A549 (cell line): ENCODE results near the gene RAPGEF5. TPM values are rescaled to one million over a fixed set of nuclear protein-coding genes. Genes with fewer than 3 reads are reported as not detected.

ENCODE experiments used
- ATAC-seq, 2 experiments: fragments of 200-7000 bp in 1 of 2; fragments of >200 bp in 1 of 2; cut with Nextera tagmentation in 1 of 2; cut with Tn5 transposase in 1 of 2; 3 replicates each; pipeline versions ENCODE4 v1.8.0 to v1.9.1; 2018 to 2020; ENCODE audit warnings: mild to moderate bottlenecking in 1 of 2, moderate library complexity in 1 of 2
- CTCF ChIA-PET: fragments of 300-600 bp; sonication (Branson Sonifier 250); formaldehyde crosslinking; extraction: SDS; loops from one replicate; lab custom pipeline; 2021; ENCODE audit warnings: antibody characterized with exemption, inconsistent platforms; lab: Yijun Ruan, JAX
- POLR2A ChIA-PET: fragments of 350-600 bp; formaldehyde crosslinking; extraction: SDS; loops from one replicate; lab custom pipeline; 2021; ENCODE audit warnings: antibody characterized with exemption, inconsistent platforms; lab: Yijun Ruan, JAX
- DNase-seq, 2 experiments: peaks; one replicate each; pipeline versions ENCODE4 v3.0.0 to v3.0.0-alpha.2; 2011 to 2016; ENCODE audit warnings: low read depth in 1 of 2, low spot score in 1 of 2
- FAIRE-seq: peaks from 2 replicates; lab custom pipeline; 2011; peaks lifted over from hg19 to GRCh38; lab: Jason Lieb, UNC
- H3K27ac ChIP-seq, 2 experiments: fragments of >200 bp; sonication (Bioruptor Twin); formaldehyde crosslinking; 3 replicates each; pipeline ENCODE4 v1.5.1; 2016 to 2017
- H3K4me1 ChIP-seq: fragments of >200 bp; sonication (Bioruptor Twin); formaldehyde crosslinking; 3 replicates; pipeline ENCODE4 v1.6.1; 2016
- H3K4me2 ChIP-seq: fragments of >200 bp; sonication (Bioruptor Twin); formaldehyde crosslinking; 3 replicates; pipeline ENCODE4 v1.6.1; 2016
- H3K4me3 ChIP-seq: fragments of >200 bp; sonication (Bioruptor Twin); formaldehyde crosslinking; 3 replicates; pipeline ENCODE4 v1.5.1; 2016
- H3K9me3 ChIP-seq: fragments of >200 bp; sonication (Bioruptor Twin); formaldehyde crosslinking; 3 replicates; pipeline ENCODE4 v1.6.1; 2016
- BHLHE40 ChIP-seq: IDR thresholded peaks from 2 replicates; pipeline ENCODE4 v1.6.1; 2012; ENCODE audit warnings: low read depth, low read length, inconsistent platforms
- CBX2 ChIP-seq: fragments of 200-600 bp; sonication (generic); IDR thresholded peaks from 2 replicates; pipeline ENCODE4 v1.6.1; 2016; ENCODE audit warnings: low read depth, mild to moderate bottlenecking, borderline replicate concordance
- CBX8 ChIP-seq: fragments of 200-600 bp; sonication (generic); IDR thresholded peaks from 2 replicates; pipeline ENCODE4 v1.6.1; 2016
- CHD2 ChIP-seq: fragments of 150-350 bp; IDR thresholded peaks from 2 replicates; pipeline ENCODE4 v1.6.1; 2014; ENCODE audit warnings: low read length; ENCODE audit not compliant: partially characterized antibody
- CHD4 ChIP-seq: fragments of 200-600 bp; sonication (generic); IDR thresholded peaks from 2 replicates; pipeline ENCODE4 v1.6.1; 2016; ENCODE audit warnings: antibody characterized with exemption, mild to moderate bottlenecking, borderline replicate concordance
- CTCF ChIP-seq: fragments of >200 bp; sonication (Bioruptor Twin); formaldehyde crosslinking; IDR thresholded peaks from 3 replicates; pipeline ENCODE4 v1.5.1; 2016
- EHF ChIP-seq: fragments of 250-450 bp; sonication (Bioruptor Pico); IDR thresholded peaks from 2 replicates; pipeline ENCODE4 v1.5.0; 2020; ENCODE audit warnings: mild to moderate bottlenecking
- EP300 ChIP-seq, 2 experiments: fragments of >200 bp; sonication (Bioruptor Twin); formaldehyde crosslinking; IDR thresholded peaks; 2 replicates in 1 of 2; 3 replicates in 1 of 2; pipeline ENCODE4 v1.6.1; 2016 to 2017
- ESRRA ChIP-seq: fragments of 150-350 bp; IDR thresholded peaks from 2 replicates; pipeline ENCODE4 v1.6.1; 2014; ENCODE audit warnings: mild to moderate bottlenecking, low read length, borderline replicate concordance
- GATA3 ChIP-seq: IDR thresholded peaks from 2 replicates; pipeline ENCODE4 v1.6.1; 2012; ENCODE audit warnings: borderline replicate concordance
- HDAC2 ChIP-seq: fragments of 200-600 bp; sonication (generic); IDR thresholded peaks from 2 replicates; pipeline ENCODE4 v1.6.1; 2016
- HES2 ChIP-seq: fragments of >200 bp; sonication (Bioruptor Twin); formaldehyde crosslinking; IDR thresholded peaks from 2 replicates; pipeline ENCODE4 v1.6.1; 2016
- HEYL ChIP-seq: fragments of 250-450 bp; sonication (Bioruptor Pico); IDR thresholded peaks from 2 replicates; pipeline ENCODE4 v1.8.0; 2021; ENCODE audit warnings: mild to moderate bottlenecking, moderate library complexity
- HOXA7 ChIP-seq: fragments of 250-450 bp; sonication (Bioruptor Pico); IDR thresholded peaks from 2 replicates; pipeline ENCODE4 v1.5.0; 2020; ENCODE audit warnings: mild to moderate bottlenecking, moderate library complexity
- HOXB13 ChIP-seq: fragments of 250-450 bp; sonication (Bioruptor Pico); IDR thresholded peaks from 2 replicates; pipeline ENCODE4 v1.5.0; 2020; ENCODE audit warnings: low read depth, mild to moderate bottlenecking, moderate library complexity
- JUN ChIP-seq, 2 experiments: fragments of >200 bp; sonication (Bioruptor Twin); formaldehyde crosslinking; IDR thresholded peaks; 2 replicates in 1 of 2; 3 replicates in 1 of 2; pipeline ENCODE4 v1.6.1; 2016 to 2017
- KDM5A ChIP-seq: fragments of 200-600 bp; sonication (generic); IDR thresholded peaks from 2 replicates; pipeline ENCODE4 v1.6.1; 2016; ENCODE audit warnings: antibody characterized with exemption, mild to moderate bottlenecking
- MAFK ChIP-seq: fragments of 450-650 bp; IDR thresholded peaks from 2 replicates; pipeline ENCODE4 v1.6.1; 2014; ENCODE audit not compliant: partially characterized antibody
- MYC ChIP-seq: IDR thresholded peaks from 2 replicates; pipeline ENCODE4 v1.6.1; 2012; ENCODE audit warnings: mild to moderate bottlenecking, inconsistent platforms, low read length, improper control_type of control experiment, borderline replicate concordance
- NFE2L2 ChIP-seq: fragments of 150-350 bp; conservative IDR thresholded peaks from 2 replicates; pipeline ENCODE4 v1.6.1; 2014; ENCODE audit warnings: low read length
- PBX3 ChIP-seq: IDR thresholded peaks from 2 replicates; pipeline ENCODE4 v1.6.1; 2012
- POLR2A ChIP-seq: IDR thresholded peaks from 2 replicates; pipeline ENCODE4 v1.6.1; 2012; ENCODE audit warnings: mild to moderate bottlenecking, low read length
- POLR2AphosphoS2 ChIP-seq: conservative IDR thresholded peaks from 2 replicates; pipeline ENCODE4 v1.6.1; 2012; ENCODE audit warnings: low read length, improper control_type of control experiment, inconsistent platforms
- RAD21 ChIP-seq, 2 experiments: fragments of >200 bp in 1 of 2; sonication (Bioruptor Twin) in 1 of 2; formaldehyde crosslinking in 1 of 2; IDR thresholded peaks in 1 of 2; conservative IDR thresholded peaks in 1 of 2; 2 replicates in 1 of 2; 3 replicates in 1 of 2; pipeline ENCODE4 v1.6.1; 2012 to 2018; ENCODE audit warnings: inconsistent platforms in 1 of 2
- TP53 ChIP-seq: fragments of 250-450 bp; sonication (Bioruptor Pico); IDR thresholded peaks from 2 replicates; pipeline ENCODE4 v1.5.0; 2021; ENCODE audit warnings: mild to moderate bottlenecking, moderate library complexity
- ZFP36 ChIP-seq: fragments of 450-650 bp; IDR thresholded peaks from 2 replicates; pipeline ENCODE4 v1.6.1; 2014; ENCODE audit warnings: borderline replicate concordance; ENCODE audit not compliant: partially characterized antibody
- ZNF302 ChIP-seq: fragments of 250-450 bp; sonication (Bioruptor Pico); IDR thresholded peaks from 2 replicates; pipeline ENCODE4 v1.9.0; 2021; ENCODE audit warnings: inconsistent platforms, mild to moderate bottlenecking, moderate library complexity
- ZSCAN20 ChIP-seq: fragments of 250-450 bp; sonication (Bioruptor Pico); IDR thresholded peaks from 2 replicates; pipeline ENCODE4 v1.8.0; 2022; ENCODE audit warnings: mild to moderate bottlenecking, moderate library complexity
- WGBS: methylation state at CpG from one replicate; pipeline ENCODE4 v1.1.6; 2017; ENCODE audit errors: missing lambda C conversion rate; 5-methylcytosine and 5-hydroxymethylcytosine counted together
- polyA plus RNA-seq, 4 experiments: library from polyadenylated mRNA; depleted of rRNA in 3 of 4; stranded (reverse); fragments of >200 nt; fragmentation: RNase III in 1 of 4; extraction: RNeasy Plus Mini Kit Qiagen cat#74134 plus additional on column Dnase treatment in 1 of 4; gene quantifications; 2 replicates in 3 of 4; 3 replicates in 1 of 4; pipeline ENCODE4 v1.2.3, GENCODE V29; 2011 to 2017
- TF ChIP-seq, protein P1 (sequence below): fragments of 150-350 bp; IDR thresholded peaks from 2 replicates; pipeline ENCODE4 v1.6.1; 2014; ENCODE audit warnings: low read depth, mild to moderate bottlenecking, low read length
- TF ChIP-seq, protein P2 (sequence below): fragments of 250-450 bp; sonication (Bioruptor Pico); IDR thresholded peaks from 2 replicates; pipeline ENCODE4 v1.5.0; 2021; ENCODE audit warnings: mild to moderate bottlenecking, moderate library complexity, borderline replicate concordance
- TF ChIP-seq, protein P3 (sequence below): IDR thresholded peaks from 2 replicates; pipeline ENCODE4 v1.6.1; 2012; ENCODE audit warnings: low read depth, borderline replicate concordance

Gene RAPGEF5
- polyA plus RNA-seq, 2 of the 4 experiments (the other 2 are of a cell fraction): 0.03 to 0.14 TPM

DNA sequence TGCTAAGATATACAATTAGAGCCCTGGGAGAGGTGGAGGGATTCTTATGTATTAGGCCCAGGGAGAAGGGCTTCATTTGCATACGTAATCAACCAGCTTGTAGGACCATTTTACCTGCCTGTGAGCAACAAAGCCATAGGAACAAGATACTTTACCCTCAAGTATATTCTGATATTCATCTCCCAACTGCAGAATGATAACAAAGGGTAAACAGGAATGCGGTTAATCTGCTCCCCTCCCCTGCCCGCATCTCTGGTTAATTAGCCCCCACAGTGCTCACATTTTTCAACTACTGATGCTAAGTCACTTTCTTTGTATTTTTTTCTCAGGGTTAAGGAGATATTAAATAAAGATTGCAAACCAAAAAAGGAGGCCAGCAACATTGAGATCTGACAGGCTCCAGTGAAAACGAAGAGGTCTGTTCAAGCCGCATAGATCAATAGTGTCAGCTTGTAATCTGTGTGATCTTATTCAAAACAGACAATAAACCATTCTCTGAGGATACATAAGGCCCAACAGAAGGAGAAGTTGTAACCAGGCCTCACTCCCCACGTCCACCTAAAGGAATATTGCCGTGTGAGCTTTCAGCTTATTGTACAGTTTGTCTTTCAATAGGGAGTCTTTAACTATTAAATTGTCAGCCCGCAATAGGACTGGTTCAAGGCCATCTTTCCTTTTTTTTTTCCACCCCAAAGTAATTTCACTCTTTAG is 203.4 kb downstream of the RAPGEF5 start:
- DNase-seq: no peak
- ChIA-PET POLR2A (no interaction called here), CTCF (interaction anchor here (0.7 to 1.6 kb wide), 2 partner anchors 43 to 276 kb away, joined by 3 to 4 read pairs; no protein-coding TSS in a partner anchor)
- H3K9me3 ChIP-seq: no peaks in the 10 kb centered on the region
- 63% methylated on average over 8 of the region's 8 CpGs for WGBS
- no peak overlapping the region for H3K27ac ChIP-seq
- no peak for FAIRE-seq
- no peaks in the 10 kb centered on the region for H3K4me1 ChIP-seq
- H3K4me2 ChIP-seq: no peak overlapping the region
- no peak overlapping the region for H3K4me3 ChIP-seq
- ATAC-seq: no peak
- no peak for TF ChIP-seq MAFK
- TF ChIP-seq HDAC2: no peak
- no peak for TF ChIP-seq HOXB13 (CRISPR knock-in tag)
- no peak for TF ChIP-seq CHD4
- TF ChIP-seq, protein P1, sequence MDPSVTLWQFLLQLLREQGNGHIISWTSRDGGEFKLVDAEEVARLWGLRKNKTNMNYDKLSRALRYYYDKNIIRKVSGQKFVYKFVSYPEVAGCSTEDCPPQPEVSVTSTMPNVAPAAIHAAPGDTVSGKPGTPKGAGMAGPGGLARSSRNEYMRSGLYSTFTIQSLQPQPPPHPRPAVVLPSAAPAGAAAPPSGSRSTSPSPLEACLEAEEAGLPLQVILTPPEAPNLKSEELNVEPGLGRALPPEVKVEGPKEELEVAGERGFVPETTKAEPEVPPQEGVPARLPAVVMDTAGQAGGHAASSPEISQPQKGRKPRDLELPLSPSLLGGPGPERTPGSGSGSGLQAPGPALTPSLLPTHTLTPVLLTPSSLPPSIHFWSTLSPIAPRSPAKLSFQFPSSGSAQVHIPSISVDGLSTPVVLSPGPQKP: no peak
- TF ChIP-seq, protein P2, sequence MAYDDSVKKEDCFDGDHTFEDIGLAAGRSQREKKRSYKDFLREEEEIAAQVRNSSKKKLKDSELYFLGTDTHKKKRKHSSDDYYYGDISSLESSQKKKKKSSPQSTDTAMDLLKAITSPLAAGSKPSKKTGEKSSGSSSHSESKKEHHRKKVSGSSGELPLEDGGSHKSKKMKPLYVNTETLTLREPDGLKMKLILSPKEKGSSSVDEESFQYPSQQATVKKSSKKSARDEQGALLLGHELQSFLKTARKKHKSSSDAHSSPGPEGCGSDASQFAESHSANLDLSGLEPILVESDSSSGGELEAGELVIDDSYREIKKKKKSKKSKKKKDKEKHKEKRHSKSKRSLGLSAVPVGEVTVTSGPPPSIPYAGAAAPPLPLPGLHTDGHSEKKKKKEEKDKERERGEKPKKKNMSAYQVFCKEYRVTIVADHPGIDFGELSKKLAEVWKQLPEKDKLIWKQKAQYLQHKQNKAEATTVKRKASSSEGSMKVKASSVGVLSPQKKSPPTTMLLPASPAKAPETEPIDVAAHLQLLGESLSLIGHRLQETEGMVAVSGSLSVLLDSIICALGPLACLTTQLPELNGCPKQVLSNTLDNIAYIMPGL (CRISPR knock-in tag): no peak
- no peak for TF ChIP-seq CHD2
- no peak for TF ChIP-seq BHLHE40
- TF ChIP-seq, protein P3, sequence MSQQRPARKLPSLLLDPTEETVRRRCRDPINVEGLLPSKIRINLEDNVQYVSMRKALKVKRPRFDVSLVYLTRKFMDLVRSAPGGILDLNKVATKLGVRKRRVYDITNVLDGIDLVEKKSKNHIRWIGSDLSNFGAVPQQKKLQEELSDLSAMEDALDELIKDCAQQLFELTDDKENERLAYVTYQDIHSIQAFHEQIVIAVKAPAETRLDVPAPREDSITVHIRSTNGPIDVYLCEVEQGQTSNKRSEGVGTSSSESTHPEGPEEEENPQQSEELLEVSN: no peak
- no peak for TF ChIP-seq EP300 (IDR thresholded peaks at IDR 0.05)
- TF ChIP-seq NFE2L2: no peak
- no peak for TF ChIP-seq GATA3
- TF ChIP-seq HOXA7 (CRISPR knock-in tag): no peak
- TF ChIP-seq CBX8: no peak
- no peak for TF ChIP-seq TP53 (CRISPR knock-in tag)
- TF ChIP-seq HEYL (CRISPR knock-in tag): no peak
- no peak for TF ChIP-seq ZNF302 (CRISPR knock-in tag)
- no peak for TF ChIP-seq CBX2
- no peak for TF ChIP-seq JUN (IDR thresholded peaks at IDR 0.05)
- TF ChIP-seq KDM5A: no peak
- TF ChIP-seq, all 56 proteins: peak for 0

DNA sequence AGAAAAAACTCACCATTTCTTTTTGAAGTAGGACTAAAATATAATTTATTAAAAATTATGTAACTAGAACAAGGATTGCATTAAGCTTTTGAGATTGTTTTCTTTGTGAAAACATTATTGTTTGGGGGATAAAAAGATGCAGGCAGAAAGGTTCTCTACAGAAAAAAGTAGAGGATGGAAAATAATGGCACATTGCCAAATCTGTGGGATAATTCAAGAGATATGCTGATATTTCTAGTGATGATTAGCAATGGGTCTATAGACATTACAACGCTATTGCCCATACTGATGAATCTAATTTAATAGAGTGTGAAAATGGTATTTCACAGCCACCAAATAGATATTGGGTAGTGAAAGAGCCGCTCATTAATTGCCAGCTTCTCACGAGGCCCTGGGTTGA is 204.3 kb downstream of the RAPGEF5 start:
- no peak for FAIRE-seq
- no peak for TF ChIP-seq TP53 (CRISPR knock-in tag)
- TF ChIP-seq CBX8: no peak
- TF ChIP-seq RAD21 (conservative IDR thresholded peaks at IDR 0.05 in 1 of 2, IDR thresholded peaks at IDR 0.05 in 1 of 2): no peak
- no peak for TF ChIP-seq MYC
- TF ChIP-seq EHF (CRISPR knock-in tag): no peak
- no peak for TF ChIP-seq HES2
- TF ChIP-seq ZSCAN20 (CRISPR knock-in tag): no peak
- no peak for TF ChIP-seq POLR2AphosphoS2
- no peak for TF ChIP-seq ZFP36
- TF ChIP-seq HDAC2: no peak
- TF ChIP-seq, protein P3: no peak
- TF ChIP-seq MAFK: no peak
- TF ChIP-seq HOXB13 (CRISPR knock-in tag): no peak
- no peak for TF ChIP-seq PBX3
- TF ChIP-seq ESRRA: no peak
- no peak for TF ChIP-seq CTCF
- no peak for TF ChIP-seq POLR2A

More for the DNA sequence above, 204.3 kb downstream of the RAPGEF5 start:
- 74% methylated on average over 3 of the region's 3 CpGs for WGBS
- no peak overlapping the region for H3K4me3 ChIP-seq
- CTCF ChIA-PET: interaction anchor here (1.6 kb wide), 1 partner anchor 43 kb away, joined by 4 read pairs; no protein-coding TSS in a partner anchor
- no peak for DNase-seq
- H3K9me3 ChIP-seq: no peaks in the 10 kb centered on the region
- no peaks in the 10 kb centered on the region for H3K4me1 ChIP-seq
- POLR2A ChIA-PET: no interaction called here
- no peak overlapping the region for H3K27ac ChIP-seq
- H3K4me2 ChIP-seq: no peak overlapping the region
- ATAC-seq: no peak
